ENCODE measurements around the gene MBD1.

The MBD1 gene

GRCh38 chr18:50275503-50276036 is 5.8 kb downstream of the MBD1 start:
- no peak for TF ChIP-seq REST (IDR thresholded peaks at IDR 0.05; ENCODE audit: insufficient read depth in 1 of 2, low read depth in 2 of 2, low read length in 2 of 2)
- TF ChIP-seq POLR2AphosphoS5 (IDR thresholded peaks at IDR 0.05; ENCODE audit: low read depth, low read length), result no peak
- no peak for TF ChIP-seq SIN3A (IDR thresholded peaks at IDR 0.05; ENCODE audit: borderline replicate concordance, insufficient read depth, low read length)
- no peak for TF ChIP-seq TAF1 (IDR thresholded peaks at IDR 0.05; ENCODE audit: borderline replicate concordance, insufficient read depth, low read length)
- no peak for TF ChIP-seq FOXP2 (optimal IDR thresholded peaks at IDR 0.05; ENCODE audit: borderline replicate concordance, extremely low read depth, extremely low read length, insufficient read depth)

- no peak for TF ChIP-seq SIN3A (IDR thresholded peaks at IDR 0.05; ENCODE audit: borderline replicate concordance, insufficient read depth, low read length)
- TF ChIP-seq POLR2AphosphoS5 (IDR thresholded peaks at IDR 0.05; ENCODE audit: low read depth, low read length), result no peak
- no peak for TF ChIP-seq REST (IDR thresholded peaks at IDR 0.05; ENCODE audit: insufficient read depth in 1 of 2, low read depth in 2 of 2, low read length in 2 of 2)
- no peak for TF ChIP-seq TAF1 (IDR thresholded peaks at IDR 0.05; ENCODE audit: borderline replicate concordance, insufficient read depth, low read length)
- TF ChIP-seq FOXP2 (optimal IDR thresholded peaks at IDR 0.05; ENCODE audit: borderline replicate concordance, extremely low read depth, extremely low read length, insufficient read depth), result no peak
Measured at GRCh38 chr18:50274941-50275340, 6.4 kb downstream of the MBD1 start.

GRCh38 chr18:50274044-50274442 is 7.3 kb downstream of the MBD1 start:
- no peak for TF ChIP-seq FOXP2 (optimal IDR thresholded peaks at IDR 0.05; ENCODE audit: borderline replicate concordance, extremely low read depth, extremely low read length, insufficient read depth)
- no peak for TF ChIP-seq POLR2AphosphoS5 (IDR thresholded peaks at IDR 0.05; ENCODE audit: low read depth, low read length)
- no peak for TF ChIP-seq TAF1 (IDR thresholded peaks at IDR 0.05; ENCODE audit: borderline replicate concordance, insufficient read depth, low read length)
- no peak for TF ChIP-seq SIN3A (IDR thresholded peaks at IDR 0.05; ENCODE audit: borderline replicate concordance, insufficient read depth, low read length)
- no peak for TF ChIP-seq REST (IDR thresholded peaks at IDR 0.05; ENCODE audit: insufficient read depth in 1 of 2, low read depth in 2 of 2, low read length in 2 of 2)

GRCh38 chr18:50273203-50274043 is 7.9 kb downstream of the MBD1 start:
- TF ChIP-seq SIN3A (IDR thresholded peaks at IDR 0.05; ENCODE audit: borderline replicate concordance, insufficient read depth, low read length), result no peak
- TF ChIP-seq TAF1 (IDR thresholded peaks at IDR 0.05; ENCODE audit: borderline replicate concordance, insufficient read depth, low read length), result no peak
- TF ChIP-seq POLR2AphosphoS5 (IDR thresholded peaks at IDR 0.05; ENCODE audit: low read depth, low read length), result no peak
- no peak for TF ChIP-seq FOXP2 (optimal IDR thresholded peaks at IDR 0.05; ENCODE audit: borderline replicate concordance, extremely low read depth, extremely low read length, insufficient read depth)
- TF ChIP-seq REST (IDR thresholded peaks at IDR 0.05; ENCODE audit: insufficient read depth in 1 of 2, low read depth in 2 of 2, low read length in 2 of 2), result no peak
